HG03159 (cell line): ENCODE results near the gene CRMP1.
"Not testable (repeated sequence)": the region's sequence is repeated elsewhere in the genome, so short reads cannot be mapped to it uniquely, and the experiment has no call there.

Experiments used
- ATAC-seq: cut with Tn5 transposase; IDR thresholded peaks from one replicate; pipeline ENCODE4 v1.9.1; 2021; ENCODE audit warnings: mild to moderate bottlenecking, moderate library complexity; ENCODE audit not compliant: unreplicated experiment

The CRMP1 gene

GRCh38 chr4:5825321-5826041, 67.4 kb downstream of the CRMP1 start:
- ATAC-seq, result no peak

GRCh38 chr4:5824635-5825034, 68.3 kb downstream of the CRMP1 start:
- ATAC-seq, result no peak

GRCh38 chr4:5824227-5824626, 68.7 kb downstream of the CRMP1 start:
- no peak for ATAC-seq

- no peak for ATAC-seq
Measured at GRCh38 chr4:5823542-5824211, 69.2 kb downstream of the CRMP1 start.

GRCh38 chr4:5822619-5823018, 70.3 kb downstream of the CRMP1 start:
- no peak for ATAC-seq

GRCh38 chr4:5821665-5822358, 71.1 kb downstream of the CRMP1 start:
- no peak for ATAC-seq

- no peak for ATAC-seq
Measured at GRCh38 chr4:5816851-5817375, 76.0 kb downstream of the CRMP1 start.

GRCh38 chr4:5816101-5816500, 76.8 kb downstream of the CRMP1 start:
- no peak for ATAC-seq

- ATAC-seq, result no peak
Measured at GRCh38 chr4:5815641-5816040, 77.2 kb downstream of the CRMP1 start.

- ATAC-seq, result no peak
Measured at GRCh38 chr4:5814421-5814820, 78.5 kb downstream of the CRMP1 start.

GRCh38 chr4:5813882-5814255, 79.0 kb downstream of the CRMP1 start:
- ATAC-seq, result no peak

- ATAC-seq, result peak; percentile 61
Measured at GRCh38 chr4:5812506-5813229, 80.2 kb downstream of the CRMP1 start.

GRCh38 chr4:5812057-5812456, 80.8 kb downstream of the CRMP1 start:
- ATAC-seq, result not testable (repeated sequence)

GRCh38 chr4:5810770-5811430, 82.0 kb downstream of the CRMP1 start:
- ATAC-seq, result no peak

GRCh38 chr4:5810151-5810550, 82.7 kb downstream of the CRMP1 start:
- no peak for ATAC-seq

- no peak for ATAC-seq
Measured at GRCh38 chr4:5809216-5809776, 83.6 kb downstream of the CRMP1 start.

- no peak for ATAC-seq
Measured at GRCh38 chr4:5808081-5808741, 84.7 kb downstream of the CRMP1 start.

- ATAC-seq, result no peak
Measured at GRCh38 chr4:5805270-5805669, 87.6 kb downstream of the CRMP1 start.

GRCh38 chr4:5804656-5805055, 88.2 kb downstream of the CRMP1 start:
- no peak for ATAC-seq

- no peak for ATAC-seq
Measured at GRCh38 chr4:5802565-5802964, 90.3 kb downstream of the CRMP1 start.
